Naive thymus-derived CD4-positive, alpha-beta T cell (primary cell): ENCODE measurements around the gene LTA4H. TPM values are rescaled to one million over a fixed set of nuclear protein-coding genes. Genes with fewer than 3 reads are reported as not detected.

Experiments
- ATAC-seq: fragments of 150-1000 bp; cut with Tn5 transposase; 2 replicates; pipeline ENCODE4 v1.10.0; 2021; ENCODE audit warnings: mild to moderate bottlenecking, moderate library complexity
- CTCF ChIA-PET: fragments of 350-600 bp; sonication (Branson Sonifier 250); formaldehyde crosslinking; loops from one replicate; lab custom pipeline; 2021; ENCODE audit warnings: antibody characterized with exemption; lab: Charles Lee
- POLR2A ChIA-PET: fragments of 350-600 bp; sonication (Branson Sonifier 250); formaldehyde crosslinking; loops from one replicate; lab custom pipeline; 2021; ENCODE audit warnings: antibody characterized with exemption, inconsistent platforms; lab: Charles Lee
- DNase-seq, 9 donors: peaks; one replicate each; pipeline versions ENCODE4 v3.0.0 to v3.0.0-alpha.2; 2020 to 2022; ENCODE audit warnings: mixed read lengths in 1 of 9
- H3K27ac ChIP-seq: one replicate; pipeline ENCODE4 v1.7.0; 2013; ENCODE audit warnings: mild to moderate bottlenecking, low read depth, low read length, moderate library complexity
- H3K27me3 ChIP-seq, 2 donors: one replicate each; pipeline ENCODE4 v1.7.0; 2013; ENCODE audit warnings: low read length in 2 of 2, mild to moderate bottlenecking in 2 of 2, moderate library complexity in 2 of 2; ENCODE audit not compliant: control insufficient read depth in 2 of 2, insufficient read depth in 2 of 2
- H3K36me3 ChIP-seq, 3 experiments: 1 replicate in 2 of 3; 2 replicates in 1 of 3; pipeline ENCODE4 v1.7.0; 2013; ENCODE audit warnings: low read length in 3 of 3, mild to moderate bottlenecking in 3 of 3, moderate library complexity in 1 of 3; ENCODE audit not compliant: insufficient read depth in 3 of 3, control insufficient read depth in 2 of 3
- H3K4me1 ChIP-seq, 2 donors: one replicate each; pipeline ENCODE4 v1.7.0; 2013; ENCODE audit warnings: low read length in 2 of 2, mild to moderate bottlenecking in 2 of 2, moderate library complexity in 1 of 2; ENCODE audit not compliant: control insufficient read depth in 2 of 2, insufficient read depth in 2 of 2
- H3K4me3 ChIP-seq: 2 replicates; pipeline ENCODE4 v1.7.0; 2013; ENCODE audit warnings: mild to moderate bottlenecking, low read length
- H3K9me3 ChIP-seq, 3 experiments: 1 replicate in 2 of 3; 2 replicates in 1 of 3; pipeline ENCODE4 v1.7.0; 2013; ENCODE audit warnings: low read length in 3 of 3; ENCODE audit not compliant: control insufficient read depth in 2 of 3
- H3K27ac Mint-ChIP-seq, 9 donors: one replicate each; pipeline ENCODE4 v1.8.0; 2020 to 2022; ENCODE audit warnings: mixed read lengths in 9 of 9, mild to moderate bottlenecking in 8 of 9, moderate library complexity in 5 of 9, inconsistent platforms in 2 of 9
- H3K27me3 Mint-ChIP-seq, 5 donors: one replicate each; pipeline ENCODE4 v1.8.0; 2021 to 2022; ENCODE audit warnings: mixed read lengths in 5 of 5, mild to moderate bottlenecking in 1 of 5
- H3K36me3 Mint-ChIP-seq, 5 donors: one replicate each; pipeline ENCODE4 v1.8.0; 2020 to 2022; ENCODE audit warnings: mixed read lengths in 5 of 5, mild to moderate bottlenecking in 3 of 5, inconsistent platforms in 1 of 5
- H3K4me1 Mint-ChIP-seq, 7 donors: one replicate each; pipeline ENCODE4 v1.8.0; 2020 to 2022; ENCODE audit warnings: mixed read lengths in 7 of 7, mild to moderate bottlenecking in 3 of 7, inconsistent platforms in 1 of 7
- H3K4me3 Mint-ChIP-seq, 10 donors: one replicate each; pipeline ENCODE4 v1.8.0; 2020 to 2022; ENCODE audit warnings: mild to moderate bottlenecking in 10 of 10, mixed read lengths in 10 of 10, moderate library complexity in 6 of 10, inconsistent platforms in 2 of 10
- H3K9me3 Mint-ChIP-seq, 11 donors: one replicate each; pipeline ENCODE4 v1.8.0; 2020 to 2022; ENCODE audit warnings: mixed read lengths in 11 of 11, mild to moderate bottlenecking in 4 of 11, inconsistent platforms in 1 of 11, moderate library complexity in 1 of 11
- intact Hi-C, 2 donors: fragments of 100-400 bp; cut with micrococcal nuclease; formaldehyde crosslinking; loops; one replicate each; pipeline ENCODE4 v1.15.1; 2023
- polyA plus RNA-seq, 2 donors: library from polyadenylated mRNA; unstranded; fragments of 300-500 nt; fragmentation: Illumina TruSeq; gene quantifications; one replicate each; pipeline ENCODE4 v1.2.3, GENCODE V29; 2021
- total RNA-seq, 6 experiments: library from RNA in 5 of 6; stranded (reverse) in 5 of 6; gene quantifications; 1 replicate in 5 of 6; 2 replicates in 1 of 6; pipeline ENCODE4 v1.2.3 and lab custom pipeline; 2021 to 2026

LTA4H gene
- total and polyA plus RNA-seq, 7 experiments from 2014 or later, result 52.5 to 151 (median 70.8) TPM

DNA sequence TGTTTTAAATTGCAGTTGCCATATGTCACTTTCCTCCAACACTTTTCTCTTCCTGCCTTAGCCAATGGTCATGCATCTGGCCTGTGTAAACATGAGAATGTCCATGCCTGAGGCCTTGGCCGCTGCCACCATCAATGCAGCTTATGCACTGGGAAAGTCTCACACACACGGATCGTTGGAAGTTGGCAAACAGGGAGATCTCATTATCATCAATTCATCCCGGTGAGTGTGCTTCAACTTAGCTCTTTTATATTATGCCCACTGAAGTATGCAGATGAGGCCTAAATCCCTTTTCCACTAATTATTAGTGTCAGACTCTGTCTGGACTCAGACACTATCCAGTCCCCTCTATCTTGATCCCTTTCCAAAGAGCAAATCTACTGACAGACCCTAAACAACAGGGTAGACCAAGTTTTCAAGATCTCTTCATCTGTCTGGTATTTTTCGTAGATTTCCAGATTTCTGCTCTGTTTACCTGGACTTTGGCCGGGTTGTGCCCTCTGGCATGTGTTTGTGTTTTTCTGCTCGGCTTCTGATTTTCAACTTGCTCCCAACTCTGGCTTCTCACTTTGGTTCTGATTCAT is 69.0 kb downstream of the LTA4H start:
- intact Hi-C loops, result no loop called here
- no peaks in the 10 kb centered on the region for H3K27me3 ChIP-seq
- CTCF ChIA-PET, result interaction anchor here (0.6 kb wide), 2 partner anchors 32 to 1256 kb away, joined by 3 read pairs; no protein-coding TSS in a partner anchor
- no peak overlapping the region for H3K4me3 ChIP-seq
- peaks cover 0 to 16% (median 9%) of the 10 kb centered on the region in 5 donors for H3K36me3 Mint-ChIP-seq
- H3K4me1 Mint-ChIP-seq, result peaks cover 0 to 1% (median 0%) of the 10 kb centered on the region in 7 donors
- no peaks in the 10 kb centered on the region for H3K9me3 ChIP-seq
- DNase-seq (no peak), ATAC-seq (no peak)
- no peaks in the 10 kb centered on the region for H3K4me1 ChIP-seq
- H3K27ac ChIP-seq, result no peak overlapping the region
- peaks cover 0 to 2% (median 0%) of the 10 kb centered on the region in 5 donors for H3K27me3 Mint-ChIP-seq
- no peak overlapping the region for H3K27ac Mint-ChIP-seq
- H3K36me3 ChIP-seq, result no peaks in the 10 kb centered on the region
- H3K4me3 Mint-ChIP-seq, result no peak overlapping the region
- POLR2A ChIA-PET, result no interaction called here
- no peaks in the 10 kb centered on the region for H3K9me3 Mint-ChIP-seq

DNA sequence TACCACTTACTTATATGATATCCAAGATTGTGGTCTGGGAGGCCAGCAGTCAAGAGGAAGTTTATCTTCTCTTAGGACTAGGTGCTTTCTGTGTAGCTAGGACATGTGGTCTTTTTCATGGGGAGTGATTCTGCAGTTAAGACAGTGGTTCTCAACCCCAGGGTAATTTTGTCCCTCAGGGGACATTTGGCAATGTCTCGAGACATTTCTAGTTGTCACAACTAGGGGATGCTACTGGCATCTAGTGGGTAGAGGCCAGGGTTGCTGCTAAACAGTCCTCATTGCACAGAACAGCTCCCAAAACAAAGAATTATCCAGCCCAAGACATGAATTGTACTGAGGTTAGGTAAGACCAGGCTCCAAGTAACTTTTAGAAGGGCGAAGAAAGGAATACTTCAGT is 72.3 kb downstream of the LTA4H start:
- DNase-seq (no peak), ATAC-seq (no peak)
- Histone ChIP-seq H3K27ac (no peak overlapping the region), H3K9me3 (no peaks in the 10 kb centered on the region), H3K36me3 (no peaks in the 10 kb centered on the region), H3K4me1 (no peaks in the 10 kb centered on the region), H3K4me3 (no peak overlapping the region), H3K27me3 (no peaks in the 10 kb centered on the region)
- peaks cover 0 to 1% (median 0%) of the 10 kb centered on the region in 7 donors for H3K4me1 Mint-ChIP-seq
- no peaks in the 10 kb centered on the region for H3K9me3 Mint-ChIP-seq
- ChIA-PET POLR2A (interaction anchor here (0.5 kb wide), 1 partner anchor 10 kb away, joined by 5 read pairs; no protein-coding TSS in a partner anchor), CTCF (interaction anchor here (1.0 kb wide), 1 partner anchor 19 kb away, joined by 3 read pairs; no protein-coding TSS in a partner anchor)
- no peak overlapping the region for H3K27ac Mint-ChIP-seq
- peaks cover 0 to 17% (median 7%) of the 10 kb centered on the region in 5 donors for H3K36me3 Mint-ChIP-seq
- intact Hi-C loops, result loop anchor here in 1 of 2 donors (1.0 kb wide), 1 partner anchor 45 kb away; no protein-coding TSS in a partner anchor
- peaks cover 0 to 2% (median 0%) of the 10 kb centered on the region in 5 donors for H3K27me3 Mint-ChIP-seq
- H3K4me3 Mint-ChIP-seq, result no peak overlapping the region

DNA sequence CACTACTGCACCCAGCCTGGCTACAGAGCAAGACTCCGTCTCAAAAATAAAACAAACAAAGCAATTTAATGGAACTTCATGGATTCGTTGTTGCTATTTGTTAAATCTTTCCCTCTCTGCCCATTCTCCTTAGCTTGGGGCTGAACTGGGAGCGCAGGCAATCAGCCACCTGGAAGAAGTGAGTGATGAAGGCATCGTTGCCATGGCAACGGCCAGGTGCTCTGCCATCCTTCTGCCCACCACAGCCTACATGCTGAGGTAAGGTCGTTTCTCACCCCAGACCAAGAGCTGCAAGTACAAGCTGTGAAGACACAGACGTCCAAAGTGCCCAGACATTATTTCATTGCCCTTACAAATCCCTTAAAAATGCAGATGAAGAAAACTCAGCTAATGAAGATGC is 73.2 kb downstream of the LTA4H start:
- no peaks in the 10 kb centered on the region for H3K36me3 ChIP-seq
- intact Hi-C loops, result no loop called here
- ChIA-PET CTCF (interaction anchor here (1.0 kb wide), 1 partner anchor 18 kb away, joined by 3 read pairs; no protein-coding TSS in a partner anchor), POLR2A (no interaction called here)
- Mint-ChIP-seq H3K27ac (no peak overlapping the region), H3K27me3 (peaks cover 0 to 2% (median 0%) of the 10 kb centered on the region in 5 donors), H3K4me1 (peaks cover 0 to 1% (median 0%) of the 10 kb centered on the region in 7 donors), H3K36me3 (peaks cover 0 to 17% (median 7%) of the 10 kb centered on the region in 5 donors), H3K4me3 (no peak overlapping the region), H3K9me3 (no peaks in the 10 kb centered on the region)
- DNase-seq (no peak), ATAC-seq (no peak)
- H3K4me3 ChIP-seq, result no peak overlapping the region
- H3K9me3 ChIP-seq, result no peaks in the 10 kb centered on the region
- no peak overlapping the region for H3K27ac ChIP-seq
- no peaks in the 10 kb centered on the region for H3K4me1 ChIP-seq
- no peaks in the 10 kb centered on the region for H3K27me3 ChIP-seq

DNA sequence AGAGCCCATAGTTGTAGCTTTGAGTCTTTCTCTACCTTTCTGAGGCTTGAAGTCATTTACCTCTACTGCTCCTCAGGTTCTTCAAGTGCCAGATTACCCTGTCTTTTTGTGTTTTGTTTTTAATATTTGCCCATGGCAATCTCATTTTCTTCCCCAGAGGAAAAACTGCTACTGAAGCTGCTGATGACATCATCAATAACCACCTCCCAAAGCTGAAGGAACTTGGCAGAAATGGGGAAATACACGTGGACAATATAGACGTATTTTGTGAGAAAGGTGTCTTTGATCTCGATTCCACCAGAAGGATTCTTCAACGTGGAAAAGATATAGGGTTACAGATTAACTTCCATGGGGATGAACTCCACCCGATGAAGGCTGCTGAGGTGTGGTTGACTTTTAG is 75.1 kb downstream of the LTA4H start:
- H3K4me3 Mint-ChIP-seq, result no peak overlapping the region

DNA sequence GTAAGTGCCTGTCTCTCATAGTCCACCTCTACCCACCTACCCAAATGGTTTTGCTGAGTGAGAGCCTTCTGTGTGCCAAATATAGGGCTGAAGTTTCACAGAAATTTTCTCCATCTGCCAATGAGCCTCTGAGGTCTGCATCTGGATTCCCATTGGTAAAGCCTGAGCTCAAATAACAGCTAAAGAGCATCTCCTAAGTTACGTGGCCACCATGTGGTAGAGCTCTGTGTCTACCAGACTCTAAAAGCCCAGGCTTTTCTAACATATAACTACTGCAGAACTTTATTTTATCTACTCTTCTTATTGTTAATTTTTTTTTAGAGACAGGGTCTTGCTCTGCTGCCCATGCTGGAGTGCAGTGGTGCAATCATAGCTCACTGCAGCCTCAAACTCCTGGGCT is 76.3 kb downstream of the LTA4H start:
- no peak overlapping the region for H3K4me3 ChIP-seq
- Mint-ChIP-seq H3K4me3 (no peak overlapping the region), H3K36me3 (peaks cover 0 to 14% (median 0%) of the 10 kb centered on the region in 5 donors), H3K9me3 (no peaks in the 10 kb centered on the region), H3K27me3 (peaks cover 0 to 4% (median 0%) of the 10 kb centered on the region in 5 donors), H3K27ac (no peak overlapping the region), H3K4me1 (peaks cover 0 to under 1% (median 0%) of the 10 kb centered on the region in 7 donors)
- DNase-seq (no peak), ATAC-seq (no peak)
- H3K36me3 ChIP-seq, result no peaks in the 10 kb centered on the region
- no peaks in the 10 kb centered on the region for H3K27me3 ChIP-seq
- H3K27ac ChIP-seq, result no peak overlapping the region
- no peaks in the 10 kb centered on the region for H3K4me1 ChIP-seq
- intact Hi-C loops, result loop anchor here in 1 of 2 donors (1.0 kb wide), 1 partner anchor 41 kb away; no protein-coding TSS in a partner anchor
- CTCF ChIA-PET, result interaction anchor here (0.7 to 1.5 kb wide), 2 partner anchors 43 to 958 kb away, joined by 3 to 6 read pairs; no protein-coding TSS in a partner anchor
- H3K9me3 ChIP-seq, result no peaks in the 10 kb centered on the region
- POLR2A ChIA-PET, result no interaction called here

More for the DNA sequence above, 75.1 kb downstream of the LTA4H start:
- intact Hi-C loops, result no loop called here
- Histone ChIP-seq H3K27me3 (no peaks in the 10 kb centered on the region), H3K27ac (no peak overlapping the region), H3K36me3 (no peaks in the 10 kb centered on the region), H3K9me3 (no peaks in the 10 kb centered on the region), H3K4me3 (no peak overlapping the region), H3K4me1 (no peaks in the 10 kb centered on the region)
- Mint-ChIP-seq H3K36me3 (peaks cover 0 to 13% (median 0%) of the 10 kb centered on the region in 5 donors), H3K27me3 (peaks cover 0 to 2% (median 0%) of the 10 kb centered on the region in 5 donors), H3K27ac (no peak overlapping the region), H3K9me3 (no peaks in the 10 kb centered on the region), H3K4me1 (peaks cover 0 to 1% (median 0%) of the 10 kb centered on the region in 7 donors)
- ChIA-PET CTCF (interaction anchor here (1.5 kb wide), 1 partner anchor 44 kb away, joined by 3 read pairs; no protein-coding TSS in a partner anchor), POLR2A (no interaction called here)
- ATAC-seq (no peak), DNase-seq (no peak)

DNA sequence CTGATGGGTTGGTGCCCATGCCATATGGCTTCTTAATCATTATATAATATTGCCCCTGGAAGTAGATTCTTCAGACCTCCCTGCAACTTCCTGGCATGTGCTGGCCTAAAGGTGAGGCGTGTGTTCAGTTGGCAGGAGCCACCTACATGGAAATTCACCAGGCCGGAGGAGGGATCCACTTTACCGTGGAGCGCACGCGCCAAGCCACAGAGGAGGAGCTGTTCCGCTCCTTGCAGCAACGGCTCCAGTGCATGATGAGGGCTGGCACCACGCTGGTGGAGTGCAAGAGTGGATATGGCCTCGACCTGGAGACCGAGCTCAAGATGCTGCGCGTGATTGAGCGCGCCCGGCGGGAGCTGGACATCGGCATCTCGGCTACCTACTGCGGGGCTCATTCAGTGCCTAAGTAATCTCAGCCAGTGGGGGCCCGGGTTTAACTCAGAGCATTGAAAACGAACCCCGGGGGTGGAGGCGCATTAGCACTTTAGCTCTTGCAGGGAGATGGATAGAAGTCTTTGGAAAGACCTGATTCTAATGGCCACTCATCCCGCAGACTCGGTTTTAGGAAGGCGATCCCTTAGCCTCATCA is 78.7 kb downstream of the LTA4H start:
- POLR2A ChIA-PET, result no interaction called here
- Histone ChIP-seq H3K27ac (no peak overlapping the region), H3K4me3 (no peak overlapping the region), H3K27me3 (no peaks in the 10 kb centered on the region), H3K4me1 (no peaks in the 10 kb centered on the region), H3K36me3 (no peaks in the 10 kb centered on the region), H3K9me3 (no peaks in the 10 kb centered on the region)
- no peaks in the 10 kb centered on the region for H3K9me3 Mint-ChIP-seq
- no peaks in the 10 kb centered on the region for H3K4me1 Mint-ChIP-seq
- ATAC-seq (no peak), DNase-seq (no peak)
- peaks cover 0 to 13% (median 0%) of the 10 kb centered on the region in 5 donors for H3K36me3 Mint-ChIP-seq
- H3K4me3 Mint-ChIP-seq, result no peak overlapping the region
- intact Hi-C loops, result no loop called here
- peaks cover 0 to 16% (median 0%) of the 10 kb centered on the region in 5 donors for H3K27me3 Mint-ChIP-seq
- H3K27ac Mint-ChIP-seq, result no peak overlapping the region
- CTCF ChIA-PET, result interaction anchor here (0.7 kb wide), 1 partner anchor 38 kb away, joined by 4 read pairs; no protein-coding TSS in a partner anchor
